Activated CD4-positive, alpha-beta T cell treated with anti-CD3 and anti-CD28 coated beads, Interleukin-2, amount 50 U/mL, for 48 hours (primary cell): Measurements from ENCODE around the gene SCAF1.

ENCODE experiments used
- DNase-seq, 2 experiments: peaks; one replicate each; pipeline ENCODE4 v3.0.0-alpha.2; 2020

SCAF1 gene

DNA sequence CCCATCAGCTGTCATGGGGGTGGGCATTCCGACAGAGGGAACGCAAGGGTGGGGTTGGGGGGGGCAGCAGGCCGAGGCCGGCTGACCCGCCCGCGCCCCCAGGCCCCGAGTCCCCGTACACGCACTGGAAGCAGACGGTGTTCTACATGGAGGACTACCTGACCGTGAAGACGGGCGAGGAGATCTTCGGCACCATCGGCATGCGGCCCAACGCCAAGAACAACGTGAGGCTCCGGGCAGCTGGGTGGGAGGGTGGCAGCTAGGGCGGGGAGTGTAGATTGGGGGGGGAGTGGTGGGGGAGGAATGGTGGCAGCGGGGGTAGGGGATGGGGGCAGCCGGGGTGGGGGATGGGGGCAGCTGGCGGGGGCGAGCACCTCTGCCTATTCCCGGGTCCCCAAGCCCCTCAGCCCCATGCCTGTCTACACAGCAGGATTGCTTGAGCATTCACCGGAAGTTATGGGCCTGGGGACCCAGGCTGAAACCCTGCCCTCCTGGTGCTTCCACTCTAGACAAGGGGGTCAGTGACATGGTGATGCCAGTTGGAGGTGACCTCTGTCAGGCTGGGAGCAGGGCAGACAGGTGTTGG lies 44.6 kb downstream of the SCAF1 start:
- DNase-seq: no peak

DNA sequence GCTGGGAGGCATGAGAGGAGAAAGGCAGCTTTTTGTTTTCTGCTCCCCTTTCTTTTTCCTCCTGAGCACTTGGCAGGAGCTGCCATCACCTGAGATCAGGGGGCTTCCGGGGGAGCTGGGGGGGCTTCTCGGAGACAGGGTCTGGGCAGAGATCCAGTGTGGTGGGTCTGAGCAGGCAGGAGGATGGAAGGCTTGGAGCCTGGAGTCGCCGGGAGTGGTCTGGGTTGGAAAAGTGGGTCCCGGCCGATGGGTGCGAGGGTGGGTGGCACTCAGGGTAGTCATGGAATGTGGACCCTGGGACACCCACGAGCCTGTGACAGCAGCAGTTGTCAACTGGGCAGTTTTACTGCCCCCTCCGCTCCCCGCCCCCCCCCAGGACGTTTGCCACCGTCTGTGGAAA lies 45.1 kb downstream of the SCAF1 start:
- DNase-seq: no peak

DNA sequence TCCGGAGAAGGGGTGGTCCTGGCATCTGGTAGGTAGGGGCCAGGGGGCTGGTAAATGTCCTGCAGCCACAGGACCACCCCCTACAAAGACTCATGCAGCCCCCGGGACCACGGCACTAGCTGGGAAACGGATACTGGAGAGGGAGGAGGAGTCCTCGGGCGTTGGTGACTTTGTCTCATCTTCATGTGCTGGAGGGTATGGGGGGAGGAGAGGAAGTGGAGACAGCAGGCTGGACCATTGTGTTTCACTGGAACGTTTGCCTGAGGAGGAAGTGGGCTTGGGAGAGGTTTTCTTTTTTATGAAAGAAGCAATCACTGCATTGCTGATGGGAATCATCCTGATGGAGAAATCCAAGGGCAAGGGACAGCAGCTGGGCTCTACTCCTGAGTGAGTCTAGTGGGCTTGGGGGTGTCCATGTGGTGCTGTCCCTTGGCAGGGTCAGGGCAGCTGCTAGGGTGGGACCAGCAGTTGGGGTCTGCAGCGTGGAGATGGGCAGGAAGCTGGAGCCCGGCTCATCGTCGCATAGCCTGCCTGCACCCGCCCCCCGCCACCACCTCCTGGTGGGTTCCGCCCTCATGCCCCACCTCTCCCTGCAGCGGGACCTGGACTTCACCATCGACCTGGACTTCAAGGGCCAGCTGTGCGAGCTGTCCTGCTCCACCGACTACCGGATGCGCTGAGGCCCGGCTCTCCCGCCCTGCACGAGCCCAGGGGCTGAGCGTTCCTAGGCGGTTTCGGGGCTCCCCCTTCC lies 45.7 kb downstream of the SCAF1 start:
- DNase-seq: no peak

DNA sequence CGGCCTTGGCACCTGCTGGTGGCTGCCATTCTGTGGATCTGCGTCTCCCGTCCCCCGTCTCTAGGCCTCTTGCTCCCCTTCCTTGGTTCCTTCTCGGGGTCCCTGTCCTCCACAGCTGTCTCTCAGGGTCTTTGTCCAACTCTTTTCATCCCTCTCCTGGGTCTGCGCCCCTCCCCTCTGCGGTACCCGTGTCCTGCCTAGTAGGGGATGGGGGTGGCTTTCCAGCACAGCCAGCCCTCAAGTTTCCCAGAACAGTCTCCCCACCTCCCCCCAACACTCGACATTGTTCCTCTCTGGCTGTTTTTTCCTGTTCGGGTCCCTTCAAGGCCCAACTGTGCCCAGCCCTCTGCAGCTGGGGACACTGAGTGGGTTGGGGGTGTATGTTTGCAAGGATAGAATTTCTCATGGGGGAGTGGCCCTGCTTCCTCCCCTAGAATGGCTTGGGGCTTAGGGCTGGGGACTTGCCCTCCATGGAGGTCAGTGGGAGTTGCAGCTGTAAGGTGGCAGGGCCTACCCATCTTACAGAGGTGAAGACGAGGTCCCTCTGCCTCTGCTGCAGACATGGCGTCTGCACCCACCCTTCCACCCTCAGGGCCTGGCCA lies 46.6 kb downstream of the SCAF1 start:
- no peak for DNase-seq

DNA sequence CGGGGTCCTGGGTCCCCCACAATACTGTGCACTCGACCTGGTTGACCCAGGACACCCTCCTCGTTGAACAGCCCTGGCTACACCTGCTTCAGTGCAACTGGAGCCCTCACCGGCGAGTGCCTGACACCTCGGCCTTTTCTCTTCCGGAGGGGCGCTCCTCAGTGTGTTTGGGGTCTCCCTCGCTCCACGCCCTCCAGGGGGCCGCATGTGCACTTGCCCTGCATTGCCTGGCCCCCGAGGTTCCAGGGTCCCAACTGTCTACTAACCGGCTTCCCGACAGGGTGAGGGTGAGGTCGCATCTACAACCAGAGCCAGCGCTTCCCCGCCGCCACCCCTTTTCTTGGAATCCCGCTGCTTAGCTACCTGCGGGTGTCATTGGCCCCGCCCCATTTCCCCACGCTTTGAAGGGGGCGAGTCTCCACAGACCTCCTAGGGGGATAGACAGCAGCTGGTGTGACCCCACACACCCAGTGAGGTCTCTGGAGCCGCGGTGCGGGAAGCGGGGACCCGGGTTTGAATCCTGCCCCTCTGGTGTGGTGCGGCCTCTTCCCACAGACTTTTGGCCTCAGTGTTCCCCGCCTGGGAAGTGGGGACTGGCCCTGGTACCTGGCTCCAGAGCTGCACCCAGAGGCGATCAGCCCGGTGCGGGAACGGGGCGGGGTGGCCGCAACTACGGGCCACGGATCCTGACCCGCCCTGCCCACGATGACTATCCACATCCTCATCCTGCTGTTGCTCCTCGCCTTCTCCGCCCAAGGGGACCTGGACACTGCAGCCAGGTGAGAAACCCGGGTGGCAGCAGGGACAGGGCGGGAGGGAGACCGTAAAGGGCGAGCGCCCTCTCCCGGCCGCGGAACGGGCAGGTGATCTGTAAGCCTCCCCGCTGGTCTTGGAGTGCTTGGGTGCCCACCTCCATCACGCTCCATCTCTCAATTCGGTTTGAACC lies 47.4 kb downstream of the SCAF1 start, which contains the start of gene ADM5:
ADM5 (plus strand) TSS at position 462 of the 946 bp plus-strand sequence; CDS start at position 706, 244 bp downstream.
- DNase-seq: peak; percentile 44 to 61

DNA sequence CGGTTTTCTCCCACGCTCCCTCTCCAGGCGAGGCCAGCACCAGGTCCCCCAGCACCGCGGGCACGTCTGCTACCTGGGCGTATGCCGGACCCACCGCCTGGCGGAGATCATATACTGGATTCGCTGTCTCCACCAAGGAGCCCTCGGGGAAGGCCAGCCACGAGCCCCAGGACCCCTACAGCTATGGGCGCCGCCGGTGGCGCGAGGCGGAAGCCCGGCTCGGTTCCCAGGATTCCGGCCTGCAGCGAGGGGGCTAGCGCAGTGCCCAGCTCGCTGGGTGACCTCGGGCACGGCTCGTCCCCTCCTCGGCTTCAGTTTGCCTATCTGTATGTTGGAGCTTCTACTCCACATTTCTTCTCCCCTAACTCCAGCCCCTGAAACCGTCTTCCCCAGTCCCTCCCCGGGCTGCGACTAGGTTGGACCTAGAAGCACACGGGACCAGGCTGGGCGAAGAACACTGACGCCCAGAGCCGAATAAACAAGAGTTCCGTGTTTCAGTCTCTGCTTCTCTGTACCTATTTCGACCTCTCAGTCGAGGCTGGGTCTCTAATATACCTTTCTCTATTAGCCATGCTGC lies 48.2 kb downstream of the SCAF1 start:
- no peak for DNase-seq

DNA sequence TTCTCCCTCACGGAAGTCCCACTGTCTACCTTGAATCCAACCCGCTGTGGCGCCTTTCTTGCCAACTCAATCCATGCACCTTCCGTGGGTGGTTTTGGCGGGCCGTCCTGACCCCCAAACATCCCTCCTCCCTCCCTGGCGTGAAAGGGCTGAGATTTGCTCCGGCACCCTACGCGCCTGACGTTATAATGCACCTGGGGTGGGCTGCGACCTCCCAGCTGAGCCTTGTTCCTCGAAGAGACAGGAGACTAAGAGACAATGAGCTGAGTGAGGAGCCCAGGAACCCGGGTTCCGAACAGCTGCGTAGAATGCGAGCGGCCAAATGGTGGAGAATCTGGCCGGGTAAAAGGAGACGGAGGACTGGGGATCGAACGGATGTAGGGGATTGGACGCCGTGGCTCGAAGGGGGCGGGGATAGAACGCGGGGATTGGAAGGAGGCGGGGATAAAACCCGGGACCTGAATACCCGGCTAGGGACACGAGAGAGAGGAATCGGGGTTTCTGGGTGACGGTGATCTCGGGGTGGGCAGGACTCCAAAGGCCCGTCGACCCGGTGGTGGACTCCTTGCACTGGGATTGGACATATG lies 48.7 kb downstream of the SCAF1 start, which contains the start of gene CPT1C:
CPT1C (plus strand) TSS at position 461 of the 587 bp plus-strand sequence. CDS start 1,137 bp downstream, outside the sequence.
- DNase-seq: peak; percentile 69 to 80

DNA sequence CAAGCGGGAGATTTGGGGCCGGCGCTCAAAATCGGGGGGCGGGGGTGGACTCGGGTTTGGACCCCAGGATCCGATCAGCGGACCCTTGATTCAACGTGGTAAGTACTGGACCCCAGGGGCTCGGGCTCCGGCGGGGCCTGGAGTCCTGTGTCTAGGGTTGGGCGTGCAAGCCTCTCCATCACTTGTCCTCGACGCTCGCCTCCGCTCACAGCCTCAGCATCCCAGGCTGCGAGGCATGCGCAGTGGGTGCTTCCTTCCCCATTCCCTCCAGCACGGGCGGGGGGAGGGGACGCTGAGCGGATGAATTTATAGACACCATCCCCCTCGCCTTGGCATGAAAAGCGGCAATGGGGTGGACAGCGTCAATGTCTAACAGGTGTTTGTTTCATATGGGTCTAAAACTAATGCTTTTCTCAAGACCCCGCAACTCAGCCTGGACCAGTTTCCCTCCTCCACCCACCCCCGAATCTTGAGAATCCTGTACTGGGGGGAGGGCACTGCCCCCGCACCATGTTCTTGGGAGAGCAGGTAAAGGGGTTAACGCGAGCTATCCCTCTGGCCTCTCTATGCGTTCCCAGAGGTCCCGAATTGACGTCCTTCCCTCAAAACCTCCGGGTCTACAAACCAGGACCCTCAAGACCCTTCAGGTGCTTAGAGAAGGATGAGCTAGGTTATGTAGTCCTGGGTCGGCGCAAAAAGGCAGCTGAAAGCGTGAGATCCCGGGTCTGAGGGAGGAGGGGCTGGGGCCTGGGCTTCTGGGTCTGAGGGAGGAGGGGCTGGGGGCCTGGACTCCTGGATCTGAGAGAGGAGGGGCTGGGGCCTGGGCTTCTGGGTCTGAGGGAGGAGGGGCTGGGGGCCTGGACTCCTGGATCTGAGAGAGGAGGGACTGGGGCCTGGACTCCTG lies 49.5 kb downstream of the SCAF1 start:
- peak; percentile 58 to 61 for DNase-seq

DNA sequence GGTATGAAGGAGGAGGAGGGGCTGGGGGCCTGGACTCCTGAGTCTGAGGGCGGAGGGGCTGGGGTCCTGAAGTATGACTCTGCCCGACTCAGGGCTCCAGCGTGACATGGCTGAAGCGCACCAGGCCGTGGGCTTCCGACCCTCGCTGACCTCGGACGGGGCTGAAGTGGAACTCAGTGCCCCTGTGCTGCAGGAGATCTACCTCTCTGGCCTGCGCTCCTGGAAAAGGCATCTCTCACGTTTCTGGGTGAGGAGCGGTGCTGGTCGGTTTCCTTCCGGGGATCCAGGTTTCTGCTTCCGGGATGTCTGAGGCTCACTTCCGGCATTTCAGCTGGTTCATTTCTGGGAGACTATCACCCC lies 50.1 kb downstream of the SCAF1 start:
- DNase-seq: no peak

DNA sequence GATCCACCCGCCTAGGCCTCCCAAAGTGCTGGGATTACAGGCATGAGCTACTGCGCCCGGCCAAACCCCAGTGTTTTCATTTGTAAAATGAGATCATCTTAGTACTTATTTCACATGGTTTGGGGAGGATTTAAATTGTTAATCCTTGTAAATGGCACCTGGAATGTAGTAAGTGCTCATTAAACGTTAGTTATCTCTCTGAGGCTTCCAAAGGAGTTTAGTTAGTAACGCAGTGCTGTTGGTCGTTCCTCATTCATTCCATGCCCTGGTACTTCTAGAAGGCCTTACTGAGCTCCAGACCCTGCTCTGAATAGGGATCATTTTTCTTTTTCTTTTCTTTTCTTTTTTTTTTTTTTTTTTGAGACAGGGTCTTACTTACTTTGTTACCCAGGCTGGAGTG lies 54.1 kb downstream of the SCAF1 start:
- DNase-seq: no peak

DNA sequence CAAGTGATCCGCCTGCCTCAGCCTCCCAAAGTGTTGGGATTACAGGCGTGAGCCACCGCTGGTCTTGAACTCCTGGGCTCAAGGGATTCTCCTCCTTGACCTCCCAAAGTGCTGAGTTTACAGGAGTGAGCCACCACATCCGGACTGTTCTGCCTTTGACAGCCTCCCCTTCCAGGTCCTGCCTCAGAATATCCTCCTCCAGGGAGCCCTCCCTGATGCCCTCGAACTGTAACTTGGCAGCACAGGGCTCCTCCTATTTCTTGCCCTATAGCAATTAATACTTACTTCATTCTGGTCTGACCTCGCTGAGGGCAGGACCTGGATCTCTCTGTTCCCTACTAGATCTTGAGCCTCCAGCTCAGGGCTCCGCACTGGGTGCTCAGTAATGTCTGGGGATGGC lies 54.9 kb downstream of the SCAF1 start:
- no peak for DNase-seq

DNA sequence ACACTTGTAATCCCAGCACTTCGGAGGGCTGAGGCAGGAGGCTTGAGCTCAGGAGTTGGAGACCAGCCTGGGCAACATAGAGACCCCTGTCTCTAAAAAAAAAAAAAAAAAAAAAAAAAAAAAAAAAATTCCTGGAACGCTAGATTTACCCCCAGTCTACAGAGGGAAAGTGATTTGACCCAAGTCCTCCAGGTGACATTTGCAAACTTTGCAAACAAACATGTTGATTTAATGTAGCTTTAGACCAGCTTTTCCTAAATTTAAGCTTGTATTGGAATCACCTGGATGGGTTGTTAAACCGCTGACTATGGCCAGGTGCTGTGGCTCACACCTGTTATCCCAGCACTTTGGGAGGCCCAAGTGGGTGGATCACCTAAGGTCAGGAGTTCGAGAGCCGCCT lies 57.4 kb downstream of the SCAF1 start:
- DNase-seq: no peak

DNA sequence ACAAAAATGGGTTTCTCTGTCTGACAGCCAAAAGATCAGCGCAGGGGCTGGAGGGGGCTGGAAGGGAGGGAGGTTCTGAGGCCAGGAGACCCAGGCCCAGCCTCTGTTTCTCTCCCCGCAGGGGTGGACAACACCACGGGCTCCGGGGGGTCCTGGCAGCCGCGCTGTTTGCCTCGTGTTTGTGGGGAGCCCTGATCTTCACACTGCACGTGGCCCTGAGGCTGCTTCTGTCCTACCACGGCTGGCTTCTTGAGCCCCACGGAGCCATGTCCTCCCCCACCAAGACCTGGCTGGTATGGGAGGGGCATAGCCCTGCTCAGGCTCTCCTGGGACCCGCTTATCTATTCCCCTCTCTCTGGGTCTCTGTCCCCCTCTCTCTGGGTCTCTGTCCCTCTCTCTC lies 58.6 kb downstream of the SCAF1 start:
- no peak for DNase-seq

DNA sequence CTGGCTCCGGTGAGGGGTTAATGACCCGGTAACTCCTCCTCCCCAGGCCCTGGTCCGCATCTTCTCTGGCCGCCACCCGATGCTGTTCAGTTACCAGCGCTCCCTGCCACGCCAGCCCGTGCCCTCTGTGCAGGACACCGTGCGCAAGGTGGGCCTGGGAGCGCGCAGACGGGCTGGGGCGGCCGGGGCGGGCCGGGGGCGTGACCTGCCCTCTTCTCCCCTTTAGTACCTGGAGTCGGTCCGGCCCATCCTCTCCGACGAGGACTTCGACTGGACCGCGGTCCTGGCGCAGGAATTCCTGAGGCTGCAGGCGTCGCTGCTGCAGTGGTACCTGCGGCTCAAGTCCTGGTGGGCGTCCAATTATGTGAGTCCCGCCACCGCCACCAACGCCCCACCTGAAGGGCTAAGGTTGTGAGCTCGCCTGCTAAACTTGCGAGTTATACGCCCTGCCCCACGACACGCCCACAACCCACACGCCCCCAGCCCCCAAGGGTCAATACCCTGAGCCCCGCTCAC lies 59.3 kb downstream of the SCAF1 start:
- no peak for DNase-seq

DNA sequence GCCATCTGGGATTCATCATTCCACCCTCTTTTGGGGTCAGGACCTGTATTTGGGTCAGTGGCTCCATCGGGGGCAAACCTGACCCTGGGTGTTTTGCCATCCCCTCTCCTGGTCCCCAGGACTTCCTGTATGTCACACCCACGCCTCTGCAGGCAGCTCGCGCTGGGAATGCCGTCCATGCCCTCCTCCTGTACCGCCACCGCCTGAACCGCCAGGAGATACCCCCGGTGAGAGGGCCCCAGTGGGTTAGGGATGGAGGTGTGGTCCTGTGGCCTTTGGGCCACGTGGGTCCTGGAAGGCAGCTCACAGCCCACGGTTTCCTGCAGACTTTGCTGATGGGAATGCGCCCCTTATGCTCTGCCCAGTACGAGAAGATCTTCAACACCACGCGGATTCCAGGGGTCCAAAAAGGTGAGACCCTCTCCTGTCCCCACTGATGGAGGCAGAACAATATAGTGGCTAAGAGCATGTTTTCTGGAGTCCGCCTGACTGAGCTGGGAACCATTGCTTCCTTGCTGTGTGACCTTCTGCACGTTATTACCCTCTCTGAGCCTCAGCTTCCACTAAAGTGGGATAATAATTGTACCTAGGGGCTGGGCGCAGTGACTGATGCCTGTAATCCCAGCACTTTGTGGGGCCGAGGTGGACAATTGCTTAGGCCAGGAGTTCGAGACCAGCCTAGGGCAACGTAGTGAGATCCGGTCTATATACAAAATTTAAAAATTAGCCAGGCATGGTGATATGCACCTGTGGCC lies 63.1 kb downstream of the SCAF1 start:
- no peak for DNase-seq

DNA sequence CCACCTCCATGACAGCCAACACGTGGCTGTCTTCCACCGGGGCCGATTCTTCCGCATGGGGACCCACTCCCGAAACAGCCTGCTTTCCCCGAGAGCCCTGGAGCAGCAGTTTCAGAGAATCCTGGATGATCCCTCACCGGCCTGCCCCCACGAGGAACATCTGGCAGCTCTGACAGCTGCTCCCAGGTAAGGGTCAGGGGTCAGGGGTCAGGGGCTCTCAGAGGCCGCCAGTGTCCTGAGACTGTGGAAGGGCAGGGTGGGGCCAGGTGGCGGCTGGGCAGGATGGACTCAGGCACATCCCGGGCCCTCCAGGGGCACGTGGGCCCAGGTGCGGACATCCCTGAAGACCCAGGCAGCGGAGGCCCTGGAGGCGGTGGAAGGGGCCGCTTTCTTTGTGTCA lies 63.9 kb downstream of the SCAF1 start:
- DNase-seq: no peak
